Endothelial cell of umbilical vein (primary cell): ENCODE results near the gene COMMD10. TPM values are rescaled to one million over a fixed set of nuclear protein-coding genes. Genes with fewer than 3 reads are reported as not detected.

Source experiments
- BruUV-seq: library from RNA; stranded (reverse); fragments of 400-500 nt; replicated peaks from 2 replicates; lab custom pipeline; 2021; lab: Mats Ljungman, UMichigan
- CTCF ChIA-PET: fragments of 300-600, 350-600 bp; sonication (Branson Sonifier 250); formaldehyde crosslinking; loops from one replicate; lab custom pipeline; 2021; ENCODE audit warnings: antibody characterized with exemption, inconsistent platforms; lab: Charles Lee
- POLR2A ChIA-PET: fragments of 300-600, 350-600 bp; sonication (Branson Sonifier 250); formaldehyde crosslinking; loops from one replicate; lab custom pipeline; 2021; ENCODE audit warnings: antibody characterized with exemption, inconsistent platforms; lab: Charles Lee
- DNase-seq: peaks from one replicate; pipeline ENCODE4 v3.0.0-alpha.2; 2011; ENCODE audit warnings: low read depth, low spot score
- FAIRE-seq: peaks from 2 replicates; lab custom pipeline; 2011; peaks lifted over from hg19 to GRCh38; lab: Jason Lieb, UNC
- H2AFZ ChIP-seq: 2 replicates; pipeline ENCODE4 v1.6.0; 2012; ENCODE audit warnings: low read depth, low read length, control low read depth, inconsistent platforms
- H3K27ac ChIP-seq: 2 replicates; pipeline ENCODE4 v1.5.1; 2011; ENCODE audit warnings: low read depth, mild to moderate bottlenecking, control low read depth, low read length, moderate library complexity; ENCODE audit not compliant: insufficient read depth
- H3K27me3 ChIP-seq, 2 experiments: 2 replicates each; pipeline versions ENCODE4 v1.6.0 to v1.6.1; 2011; ENCODE audit warnings: low read length in 2 of 2, mixed read lengths in 1 of 2; ENCODE audit not compliant: control insufficient read depth in 2 of 2, insufficient read depth in 2 of 2
- H3K36me3 ChIP-seq, 2 experiments: 2 replicates in 1 of 2; 3 replicates in 1 of 2; pipeline ENCODE4 v1.5.1; 2011; ENCODE audit warnings: low read length in 2 of 2, mild to moderate bottlenecking in 1 of 2, moderate library complexity in 1 of 2; ENCODE audit not compliant: control insufficient read depth in 2 of 2, insufficient read depth in 2 of 2; ENCODE audit errors: extremely low read depth in 1 of 2
- H3K4me1 ChIP-seq: 3 replicates; pipeline ENCODE4 v1.5.1; 2011; ENCODE audit warnings: mild to moderate bottlenecking, low read length; ENCODE audit not compliant: control insufficient read depth, insufficient read depth; ENCODE audit errors: extremely low read depth
- H3K4me2 ChIP-seq: 2 replicates; pipeline ENCODE4 v1.6.1; 2011; ENCODE audit warnings: low read length, control low read depth, mixed read lengths; ENCODE audit not compliant: insufficient read depth
- H3K4me3 ChIP-seq, 3 experiments: fragments of 200-600 bp in 1 of 3; sonication (generic), shearing (Covaris generic) in 1 of 3; replicated peaks in 1 of 3; 2 replicates each; pipeline ENCODE4 v1.5.1; 2011 to 2016; ENCODE audit warnings: control low read depth in 3 of 3, low read length in 3 of 3, mild to moderate bottlenecking in 2 of 3, inconsistent platforms in 1 of 3, low read depth in 1 of 3, moderate library complexity in 1 of 3; ENCODE audit not compliant: insufficient read depth in 1 of 3
- H3K79me2 ChIP-seq: 2 replicates; pipeline ENCODE4 v1.6.0; 2012; ENCODE audit warnings: low read length, inconsistent platforms; ENCODE audit not compliant: control insufficient read depth, insufficient read depth
- H3K9ac ChIP-seq: replicated peaks from 2 replicates; pipeline ENCODE3; 2011; ENCODE audit warnings: low read length, control low read depth; ENCODE audit not compliant: insufficient read depth; ENCODE audit errors: extremely low read depth
- H3K9me1 ChIP-seq: replicated peaks from 3 replicates; pipeline ENCODE4 v1.6.0; 2011; ENCODE audit warnings: mild to moderate bottlenecking, low read length; ENCODE audit not compliant: control insufficient read depth, insufficient read depth; ENCODE audit errors: extremely low read depth
- H3K9me3 ChIP-seq: replicated peaks from 2 replicates; pipeline ENCODE4 v1.5.1; 2012; ENCODE audit warnings: low read length, inconsistent platforms; ENCODE audit not compliant: control insufficient read depth, insufficient read depth
- H4K20me1 ChIP-seq: replicated peaks from 2 replicates; pipeline ENCODE3; 2011; ENCODE audit warnings: mild to moderate bottlenecking, low read length; ENCODE audit not compliant: control insufficient read depth, insufficient read depth; ENCODE audit errors: extremely low read depth
- EZH2 ChIP-seq: IDR thresholded peaks from 2 replicates; pipeline ENCODE4 v1.6.1; 2012; ENCODE audit warnings: borderline replicate concordance, low read depth, mild to moderate bottlenecking, moderate library complexity, low read length, inconsistent platforms; ENCODE audit not compliant: severe bottlenecking
- FOS ChIP-seq: IDR thresholded peaks from 2 replicates; pipeline ENCODE4 v1.6.1; 2011; ENCODE audit warnings: mild to moderate bottlenecking, low read length, moderate library complexity, borderline replicate concordance; ENCODE audit not compliant: insufficient read depth
- GATA2 ChIP-seq: IDR thresholded peaks from 2 replicates; pipeline ENCODE4 v1.7.0; 2011; ENCODE audit warnings: low read depth, mild to moderate bottlenecking, moderate library complexity, mixed read lengths, low read length; ENCODE audit not compliant: insufficient read length, insufficient read depth
- JUN ChIP-seq: IDR thresholded peaks from 2 replicates; pipeline ENCODE4 v1.6.1; 2011; ENCODE audit warnings: borderline replicate concordance, low read depth; ENCODE audit not compliant: insufficient read length, insufficient read depth
- MYC ChIP-seq: IDR thresholded peaks from one replicate; pipeline ENCODE4 v1.6.1; 2011; ENCODE audit warnings: mild to moderate bottlenecking, low read depth, low read length
- POLR2A ChIP-seq: IDR thresholded peaks from 2 replicates; pipeline ENCODE4 v1.6.1; 2012; ENCODE audit warnings: low read depth, mild to moderate bottlenecking, control low read depth, low read length
- POLR2AphosphoS5 ChIP-seq: IDR thresholded peaks from 2 replicates; pipeline ENCODE4 v1.6.1; 2012; ENCODE audit warnings: low read depth, mild to moderate bottlenecking, control low read depth, low read length, moderate library complexity; ENCODE audit not compliant: insufficient read depth
- dilution Hi-C: fragments of 300-500 bp; cut with MboI; formaldehyde crosslinking; loops from one replicate; pipeline ENCODE4 v1.15.0; 2019; ENCODE audit warnings: low sequenced_read_pairs; ENCODE audit not compliant: extremely low pct_ligation_motif_present
- intact Hi-C: fragments of 100-400 bp; cut with micrococcal nuclease; formaldehyde crosslinking; loops from one replicate; pipeline ENCODE4 v1.10.0; 2022
- polyA plus RNA-seq, 4 experiments: library from polyadenylated mRNA; depleted of rRNA in 3 of 4; stranded (reverse) in 3 of 4; unstranded in 1 of 4; fragments of >200 nt; gene quantifications; 2 replicates each; pipeline versions ENCODE4 v1.2.1 to v1.2.3, GENCODE V29; 2011 to 2012; ENCODE audit warnings: missing spikeins in 1 of 4
- total RNA-seq: library from RNA; stranded (reverse); gene quantifications from 2 replicates; pipeline ENCODE4 v1.2.3, GENCODE V29; 2021
- TF ChIP-seq, protein P1 (sequence below): IDR thresholded peaks from 2 replicates; pipeline ENCODE4 v1.6.1; 2011; ENCODE audit not compliant: insufficient read depth, insufficient read length
- TF ChIP-seq, protein P2 (sequence below), 2 donors: IDR thresholded peaks; 1 replicate in 1 of 2; 2 replicates in 1 of 2; pipeline ENCODE4 v1.5.1; 2011; ENCODE audit warnings: low read length in 2 of 2, mild to moderate bottlenecking in 2 of 2, moderate library complexity in 2 of 2, control low read depth in 1 of 2, inconsistent platforms in 1 of 2, low read depth in 1 of 2; ENCODE audit not compliant: insufficient read depth in 1 of 2; ENCODE audit errors: extremely low read depth in 1 of 2

COMMD10 gene
- total and polyA plus RNA-seq, 2 donors (not counting 3 experiments of a cell fraction or from before 2014, with no cell fraction given) = 12.5 to 27.0 TPM

GRCh38 chr5:116035123-116035522, 49.7 kb upstream of the COMMD10 start:
- no peak overlapping the region for H3K9ac ChIP-seq
- no peak overlapping the region for H3K4me2 ChIP-seq
- no peaks in the 10 kb centered on the region for H3K9me1 ChIP-seq
- H3K27me3 ChIP-seq = no peaks in the 10 kb centered on the region
- no peaks in the 10 kb centered on the region for H4K20me1 ChIP-seq
- no TSS peak for BruUV-seq
- no peaks in the 10 kb centered on the region for H3K36me3 ChIP-seq
- no peaks in the 10 kb centered on the region for H3K79me2 ChIP-seq
- CTCF ChIA-PET = interaction anchor here (0.7 to 3.1 kb wide), 15 partner anchors 9 to 484 kb away, joined by 3 to 32 read pairs (median 3); no protein-coding TSS in a partner anchor
- dilution Hi-C loops = no loop called here
- H2AFZ ChIP-seq = no peak overlapping the region
- no peak overlapping the region for H3K4me3 ChIP-seq
- intact Hi-C loops = no loop called here
- no peaks in the 10 kb centered on the region for H3K9me3 ChIP-seq
- H3K4me1 ChIP-seq = peaks cover 14% of the 10 kb centered on the region
- no peak for FAIRE-seq
- POLR2A ChIA-PET = no interaction called here
- TF ChIP-seq FOS (no peak), POLR2A (no peak), POLR2AphosphoS5 (no peak), EZH2 (no peak), JUN (no peak), GATA2 (no peak), MYC (no peak)
- TF ChIP-seq, protein P1, sequence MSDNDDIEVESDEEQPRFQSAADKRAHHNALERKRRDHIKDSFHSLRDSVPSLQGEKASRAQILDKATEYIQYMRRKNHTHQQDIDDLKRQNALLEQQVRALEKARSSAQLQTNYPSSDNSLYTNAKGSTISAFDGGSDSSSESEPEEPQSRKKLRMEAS = no peak
- TF ChIP-seq, protein P2, sequence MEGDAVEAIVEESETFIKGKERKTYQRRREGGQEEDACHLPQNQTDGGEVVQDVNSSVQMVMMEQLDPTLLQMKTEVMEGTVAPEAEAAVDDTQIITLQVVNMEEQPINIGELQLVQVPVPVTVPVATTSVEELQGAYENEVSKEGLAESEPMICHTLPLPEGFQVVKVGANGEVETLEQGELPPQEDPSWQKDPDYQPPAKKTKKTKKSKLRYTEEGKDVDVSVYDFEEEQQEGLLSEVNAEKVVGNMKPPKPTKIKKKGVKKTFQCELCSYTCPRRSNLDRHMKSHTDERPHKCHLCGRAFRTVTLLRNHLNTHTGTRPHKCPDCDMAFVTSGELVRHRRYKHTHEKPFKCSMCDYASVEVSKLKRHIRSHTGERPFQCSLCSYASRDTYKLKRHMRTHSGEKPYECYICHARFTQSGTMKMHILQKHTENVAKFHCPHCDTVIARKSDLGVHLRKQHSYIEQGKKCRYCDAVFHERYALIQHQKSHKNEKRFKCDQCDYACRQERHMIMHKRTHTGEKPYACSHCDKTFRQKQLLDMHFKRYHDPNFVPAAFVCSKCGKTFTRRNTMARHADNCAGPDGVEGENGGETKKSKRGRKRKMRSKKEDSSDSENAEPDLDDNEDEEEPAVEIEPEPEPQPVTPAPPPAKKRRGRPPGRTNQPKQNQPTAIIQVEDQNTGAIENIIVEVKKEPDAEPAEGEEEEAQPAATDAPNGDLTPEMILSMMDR (IDR thresholded peaks at IDR 0.05; ENCODE audit: extremely low read depth in 1 of 2, insufficient read depth in 1 of 2, low read depth in 1 of 2, low read length in 2 of 2) = no peak
- no peak for DNase-seq
- no peak overlapping the region for H3K27ac ChIP-seq
